Panc1 (cell line): ENCODE results near the gene CLVS2. TPM values are rescaled to one million over a fixed set of nuclear protein-coding genes. Genes with fewer than 3 reads are reported as not detected.

ENCODE experiments used
- ATAC-seq: fragments of 200-7000 bp; cut with Tn5 transposase; 2 replicates; pipeline ENCODE4 v1.9.1; 2020; ENCODE audit warnings: mild to moderate bottlenecking, moderate library complexity
- BruUV-seq: library from RNA; stranded (reverse); fragments of 400-500 nt; replicated peaks from 2 replicates; lab custom pipeline; 2021; lab: Mats Ljungman, UMichigan
- CTCF ChIA-PET: fragments of 300-600 bp; sonication (Branson Sonifier 250); formaldehyde crosslinking; loops from one replicate; lab custom pipeline; 2022; ENCODE audit warnings: antibody characterized with exemption; lab: Charles Lee
- POLR2A ChIA-PET: fragments of 300-600 bp; sonication (Branson Sonifier 250); formaldehyde crosslinking; loops from one replicate; lab custom pipeline; 2022; ENCODE audit warnings: antibody characterized with exemption; lab: Charles Lee
- DNase-seq: peaks from one replicate; pipeline ENCODE4 v3.0.0-alpha.2; 2010; ENCODE audit warnings: low read depth, low spot score
- H3K27ac ChIP-seq: 2 replicates; pipeline ENCODE4 v1.5.1; 2011; ENCODE audit warnings: mild to moderate bottlenecking, low read length, inconsistent platforms
- H3K27me3 ChIP-seq: fragments of 200-500 bp; sonication (Bioruptor generic); 2 replicates; pipeline ENCODE4 v1.6.0; 2014; ENCODE audit warnings: low read length, inconsistent platforms; ENCODE audit not compliant: control insufficient read depth, insufficient read depth
- H3K36me3 ChIP-seq: fragments of 200-500 bp; sonication (Bioruptor generic); 2 replicates; pipeline ENCODE4 v1.5.1; 2014; ENCODE audit warnings: inconsistent platforms, mild to moderate bottlenecking, low read length, moderate library complexity; ENCODE audit not compliant: control insufficient read depth, insufficient read depth
- H3K4me1 ChIP-seq: 2 replicates; pipeline ENCODE4 v1.5.1; 2011; ENCODE audit warnings: inconsistent platforms, mild to moderate bottlenecking, low read length, moderate library complexity; ENCODE audit not compliant: control insufficient read depth, insufficient read depth
- H3K4me3 ChIP-seq, 2 experiments: 2 replicates each; pipeline ENCODE4 v1.5.1; 2011 to 2012; ENCODE audit warnings: low read depth in 2 of 2, low read length in 2 of 2, mild to moderate bottlenecking in 2 of 2, inconsistent platforms in 1 of 2, moderate library complexity in 1 of 2
- H3K9me3 ChIP-seq: fragments of 200-500 bp; sonication (Bioruptor generic); 2 replicates; pipeline ENCODE4 v1.5.1; 2014; ENCODE audit warnings: low read depth, mild to moderate bottlenecking, inconsistent platforms, low read length, moderate library complexity; ENCODE audit not compliant: control insufficient read depth, insufficient read depth
- CTCF ChIP-seq: fragments of 450-650 bp; IDR thresholded peaks from 2 replicates; pipeline ENCODE4 v1.5.1; 2017; ENCODE audit warnings: mild to moderate bottlenecking
- POLR2AphosphoS5 ChIP-seq: IDR thresholded peaks from 2 replicates; pipeline ENCODE4 v1.6.1; 2012; ENCODE audit warnings: mild to moderate bottlenecking, low read depth, low read length, moderate library complexity
- REST ChIP-seq, 2 experiments: IDR thresholded peaks; 2 replicates each; pipeline ENCODE4 v1.6.1; 2011 to 2012; ENCODE audit warnings: low read depth in 2 of 2, control low read depth in 1 of 2, low read length in 1 of 2, mild to moderate bottlenecking in 1 of 2, moderate library complexity in 1 of 2; ENCODE audit not compliant: insufficient read depth in 1 of 2
- SIN3A ChIP-seq: IDR thresholded peaks from 2 replicates; pipeline ENCODE4 v1.6.1; 2012; ENCODE audit warnings: low read depth, mild to moderate bottlenecking, low read length, moderate library complexity, borderline replicate concordance; ENCODE audit not compliant: insufficient read depth
- TCF7L2 ChIP-seq: IDR thresholded peaks from 2 replicates; pipeline ENCODE4 v1.6.1; 2011; ENCODE audit warnings: mild to moderate bottlenecking, low read depth, low read length, inconsistent platforms
- in situ Hi-C: cut with HindIII; loops from 2 replicates; pipeline ENCODE4 v1.10.0; 2016; ENCODE audit warnings: low sequenced_read_pairs, low pct_unique_long_range_greater_than_20kb
- intact Hi-C: fragments of 100-400 bp; cut with micrococcal nuclease; formaldehyde crosslinking; loops from one replicate; pipeline ENCODE4 v1.10.0; 2022; ENCODE audit not compliant: unreplicated experiment
- total RNA-seq: library from RNA; stranded (reverse); gene quantifications from one replicate; pipeline ENCODE4 v1.2.1, GENCODE V29; 2021; ENCODE audit not compliant: unreplicated experiment

CLVS2 gene
- total RNA-seq, 1 experiment from 2014 or later: 1.1 TPM

- Histone ChIP-seq H3K4me3 (no peak overlapping the region), H3K27ac (no peak overlapping the region), H3K27me3 (no peaks in the 10 kb centered on the region), H3K4me1 (no peaks in the 10 kb centered on the region), H3K9me3 (no peaks in the 10 kb centered on the region), H3K36me3 (no peaks in the 10 kb centered on the region)
- no peak for TF ChIP-seq CTCF
- no peak for TF ChIP-seq SIN3A
- TF ChIP-seq POLR2AphosphoS5: no peak
- TF ChIP-seq REST (IDR thresholded peaks at IDR 0.05; ENCODE audit: insufficient read depth in 1 of 2, low read depth in 2 of 2, low read length in 1 of 2): no peak
- no peak for TF ChIP-seq TCF7L2
- ATAC-seq: no peak
- BruUV-seq: no TSS peak
- intact Hi-C loops: no loop called here
- in situ Hi-C loops: no loop called here
- no peak for DNase-seq
- ChIA-PET POLR2A (no interaction called here), CTCF (no interaction called here)
These were observed 11.6 kb upstream of the CLVS2 start for GRCh38 chr6:122984393-122984792.

- no peaks in the 10 kb centered on the region for H3K9me3 ChIP-seq
- intact Hi-C loops: no loop called here
- H3K4me3 ChIP-seq: no peak overlapping the region
- H3K36me3 ChIP-seq: no peaks in the 10 kb centered on the region
- H3K27ac ChIP-seq: no peak overlapping the region
- H3K4me1 ChIP-seq: no peaks in the 10 kb centered on the region
- ATAC-seq (no peak), DNase-seq (no peak)
- CTCF ChIA-PET: no interaction called here
- H3K27me3 ChIP-seq: peaks cover 17% of the 10 kb centered on the region
- POLR2A ChIA-PET: no interaction called here
- in situ Hi-C loops: no loop called here
- TF ChIP-seq SIN3A (no peak), TCF7L2 (no peak), REST (IDR thresholded peaks at IDR 0.05; ENCODE audit: insufficient read depth in 1 of 2, low read depth in 2 of 2, low read length in 1 of 2) (no peak), CTCF (no peak), POLR2AphosphoS5 (no peak)
- BruUV-seq: no TSS peak
These were observed 1.8 kb upstream of the CLVS2 start for GRCh38 chr6:122994256-122994655.
